Stimulated activated CD4-positive, alpha-beta T cell treated with anti-CD3 and anti-CD28 coated beads, Interleukin-12 subunit alpha, Interleukin-12 subunit beta, amount 100 ng/mL, for 48 hours (primary cell): ENCODE data around the gene CYP17A1.
A peak's percentile ranks its signal among the peaks of the same experiment; 100 is the strongest.

ENCODE experiments used
- DNase-seq, 3 donors: peaks; one replicate each; pipeline ENCODE4 v3.0.0-alpha.2; 2020; ENCODE audit warnings: low read depth in 2 of 3, low spot score in 1 of 3

The CYP17A1 gene

DNA sequence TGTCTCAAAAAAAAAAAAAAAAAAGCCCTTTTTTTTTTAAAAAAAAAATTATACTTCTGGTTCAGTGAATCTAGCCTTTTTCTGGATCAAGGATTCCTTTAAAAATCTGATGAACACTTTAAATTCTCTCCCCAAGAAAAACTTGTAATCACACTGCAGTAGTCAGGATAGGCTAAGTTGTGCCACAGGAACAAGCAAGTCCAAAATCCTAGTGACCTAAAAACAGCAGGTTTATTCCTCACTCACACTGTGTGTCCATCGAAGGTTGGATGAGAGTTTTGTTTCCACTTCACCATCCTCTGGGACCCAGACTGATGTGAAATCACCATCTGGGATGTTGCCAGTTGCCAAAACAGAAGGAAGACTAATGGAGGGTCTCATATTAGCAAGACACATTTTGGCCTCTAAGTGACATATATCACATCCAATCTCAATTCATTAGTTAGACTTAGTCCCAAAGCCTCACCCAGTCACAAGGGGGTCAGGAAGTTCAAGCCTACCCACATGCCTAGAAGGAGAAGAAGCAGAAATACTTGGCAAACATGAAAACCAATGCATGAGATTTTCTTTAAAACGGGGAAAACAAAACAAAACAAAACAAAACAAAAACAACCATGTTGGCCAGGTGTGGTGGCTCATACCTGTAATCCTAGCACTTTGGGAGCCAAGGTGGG, 32.7 kb downstream of the CYP17A1 start:
- no peak for DNase-seq

DNA sequence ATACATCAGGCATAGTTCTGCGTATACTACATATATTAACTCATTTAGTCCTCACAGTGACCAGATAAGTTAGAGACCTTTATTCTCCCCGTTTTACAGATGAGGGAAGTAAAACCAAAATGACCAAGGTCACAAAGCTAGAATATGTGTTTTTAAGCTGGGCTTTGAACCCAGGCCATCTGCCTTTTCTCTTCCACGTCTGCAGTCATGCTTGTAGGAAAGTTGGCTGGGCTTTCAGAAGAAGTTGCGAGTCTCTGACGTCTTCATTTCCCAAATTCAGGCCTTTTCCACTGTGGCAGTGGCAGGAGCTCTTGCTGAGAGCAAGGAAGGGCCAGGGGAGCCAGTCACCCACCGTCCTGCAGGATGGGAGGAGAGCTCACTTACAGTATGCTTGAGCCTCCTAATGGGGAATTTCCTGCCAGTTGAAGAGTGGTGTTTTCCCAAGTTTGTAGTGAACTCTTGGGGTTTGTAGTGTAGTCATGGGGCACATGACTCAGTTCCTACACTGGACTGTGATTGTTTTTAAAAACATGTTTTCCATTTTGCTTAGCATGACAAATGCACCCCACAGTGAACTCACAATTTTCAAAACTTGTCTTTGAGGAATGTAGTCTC, 34.2 kb downstream of the CYP17A1 start:
- DNase-seq: peak; percentile 5 to 20 (median 8)

DNA sequence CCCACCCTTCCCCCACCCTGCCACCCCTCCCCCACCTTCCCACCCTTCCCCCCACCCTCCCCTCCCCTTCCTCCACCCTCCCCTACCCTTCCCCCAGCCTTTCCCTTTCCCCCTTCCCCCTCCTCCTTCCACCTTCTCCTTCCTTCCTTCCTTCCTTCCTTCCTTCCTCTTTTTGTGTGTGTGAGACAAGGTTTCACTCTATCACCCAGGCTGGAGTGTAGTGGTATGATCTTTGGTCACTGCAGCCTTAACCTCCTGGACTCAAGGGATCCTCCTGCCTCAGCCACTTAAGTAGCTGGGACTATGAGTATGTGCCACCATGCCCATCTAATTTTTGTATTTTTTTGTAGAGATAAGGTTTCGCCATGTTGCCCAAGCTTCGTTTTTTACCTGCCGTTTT, 35.2 kb downstream of the CYP17A1 start:
- no peak for DNase-seq

DNA sequence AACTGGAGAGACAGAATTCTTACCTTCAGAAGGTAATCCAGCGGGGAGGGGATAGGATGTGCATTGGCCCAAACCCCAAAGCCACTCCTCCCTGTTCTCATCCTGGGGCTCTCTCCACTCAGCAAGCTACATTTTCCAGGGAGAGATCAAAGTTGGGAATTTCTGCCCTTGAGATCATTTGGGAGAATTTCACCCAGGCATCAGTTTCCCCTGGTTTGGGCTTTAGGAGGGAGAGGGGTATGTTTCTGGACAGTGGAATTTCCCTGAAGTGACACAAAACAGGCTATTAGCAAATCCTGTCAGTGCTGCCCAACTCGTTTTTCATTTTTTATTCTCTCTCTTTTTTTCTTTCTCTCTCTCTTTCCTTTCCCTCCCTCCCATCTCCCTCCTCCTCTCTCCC, 35.7 kb downstream of the CYP17A1 start:
- no peak for DNase-seq

DNA sequence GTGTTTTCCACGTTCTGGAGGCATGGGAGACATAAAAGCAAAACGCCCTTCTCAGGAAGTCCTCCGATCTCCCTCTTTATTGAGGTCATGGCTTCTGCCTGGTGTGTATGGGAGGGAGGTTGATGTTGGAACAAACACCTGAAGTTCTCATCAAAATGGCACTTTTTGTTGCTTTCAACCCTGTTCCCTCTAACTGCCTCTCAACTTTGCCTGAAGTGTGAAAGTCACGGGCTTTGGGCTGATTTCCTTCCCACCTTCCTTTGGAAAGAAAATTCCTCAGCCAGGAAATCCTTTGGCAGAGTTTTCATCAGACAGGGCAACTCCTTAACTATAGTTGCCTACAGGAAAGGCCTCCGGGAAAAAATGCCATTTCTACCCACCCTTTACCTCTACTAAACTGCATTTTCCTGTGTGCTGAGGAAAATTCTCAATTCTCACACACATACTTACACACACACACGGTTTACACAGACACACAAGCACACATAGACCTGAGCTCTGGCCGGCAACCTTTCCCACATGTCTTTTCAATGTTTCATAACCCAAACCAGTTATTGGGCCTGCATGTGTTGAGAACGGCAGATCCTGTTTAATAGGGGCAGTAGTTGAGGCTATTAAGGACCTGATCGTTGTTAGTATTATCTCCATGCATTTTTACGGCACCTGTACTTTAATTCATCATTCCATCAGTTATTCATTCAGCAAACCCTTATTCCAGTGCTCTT, 36.4 kb downstream of the CYP17A1 start:
- no peak for DNase-seq

DNA sequence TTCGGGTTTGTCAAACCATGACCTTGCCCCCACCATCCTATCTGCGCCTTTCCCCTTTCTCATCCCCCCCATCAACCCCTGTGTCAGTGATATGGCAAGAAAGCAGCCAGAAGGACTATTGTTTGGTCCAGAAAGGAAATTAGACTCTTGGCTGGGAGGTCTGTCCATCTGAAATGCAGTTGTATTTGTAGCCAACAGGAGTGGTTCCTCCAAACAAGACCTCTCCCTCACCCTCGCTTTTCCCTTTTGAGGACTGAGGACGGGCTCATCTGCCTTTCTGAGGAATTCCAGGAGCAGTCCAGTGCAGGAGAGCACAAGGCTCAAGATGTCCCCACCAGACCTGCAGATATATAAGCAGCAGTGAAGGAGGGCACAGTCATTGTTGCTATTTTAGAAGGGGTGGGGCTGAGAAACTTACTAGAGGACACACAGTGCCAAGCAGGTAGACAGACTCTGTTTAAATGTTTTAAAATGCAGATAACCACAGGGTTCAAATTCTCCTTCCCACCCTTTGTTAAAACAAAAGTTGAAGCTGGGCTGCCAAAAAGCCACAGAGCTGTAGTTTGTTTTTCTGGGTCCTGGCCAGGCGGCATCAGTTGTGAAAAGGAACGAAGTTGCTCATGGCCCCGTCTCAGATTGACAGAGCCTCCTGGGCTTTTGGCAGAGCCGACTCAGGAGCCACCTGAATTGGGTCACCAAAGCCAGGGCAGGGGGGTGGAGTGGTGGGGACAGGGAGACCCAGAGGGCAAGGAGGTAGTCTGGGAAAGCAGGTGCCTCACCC, 37.3 kb downstream of the CYP17A1 start:
- DNase-seq: no peak

DNA sequence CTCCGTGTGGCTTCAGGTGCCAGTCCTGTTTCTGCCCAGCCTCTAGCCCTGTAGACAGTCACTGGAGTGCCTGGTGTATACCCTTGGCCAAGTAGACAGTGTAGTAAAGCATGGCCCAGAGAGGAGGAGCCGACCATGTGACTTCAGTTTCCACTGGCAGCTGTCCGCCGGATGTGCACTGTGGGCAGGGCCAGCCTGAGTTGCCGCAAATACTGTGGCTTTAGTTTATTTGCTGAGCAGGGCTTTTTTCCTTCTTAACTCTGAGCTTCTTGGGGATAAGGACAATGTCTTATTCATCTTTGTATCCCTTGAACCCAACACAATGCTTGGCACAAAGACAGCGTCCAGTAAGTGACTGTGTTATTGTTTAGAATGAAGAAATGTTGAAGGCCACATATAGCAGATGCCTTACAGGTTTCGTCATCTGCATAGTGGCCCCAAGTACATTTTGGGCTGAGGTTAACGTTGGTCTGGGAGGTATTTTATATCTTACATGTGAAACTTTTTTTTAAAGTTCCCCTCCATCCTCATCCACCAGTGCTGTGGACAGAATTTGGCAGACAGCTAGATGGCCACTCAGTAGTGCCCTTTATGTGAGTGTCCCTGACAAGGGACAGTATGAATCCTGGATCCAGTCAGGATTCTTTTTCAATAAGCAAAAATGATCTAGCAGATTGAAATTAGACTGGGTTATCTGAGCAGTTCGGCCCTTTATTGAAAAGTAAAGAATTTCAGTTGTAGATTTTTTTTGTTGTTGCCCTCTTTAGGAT, 40.6 kb downstream of the CYP17A1 start:
- peak; percentile 32 to 39 (median 35) for DNase-seq

DNA sequence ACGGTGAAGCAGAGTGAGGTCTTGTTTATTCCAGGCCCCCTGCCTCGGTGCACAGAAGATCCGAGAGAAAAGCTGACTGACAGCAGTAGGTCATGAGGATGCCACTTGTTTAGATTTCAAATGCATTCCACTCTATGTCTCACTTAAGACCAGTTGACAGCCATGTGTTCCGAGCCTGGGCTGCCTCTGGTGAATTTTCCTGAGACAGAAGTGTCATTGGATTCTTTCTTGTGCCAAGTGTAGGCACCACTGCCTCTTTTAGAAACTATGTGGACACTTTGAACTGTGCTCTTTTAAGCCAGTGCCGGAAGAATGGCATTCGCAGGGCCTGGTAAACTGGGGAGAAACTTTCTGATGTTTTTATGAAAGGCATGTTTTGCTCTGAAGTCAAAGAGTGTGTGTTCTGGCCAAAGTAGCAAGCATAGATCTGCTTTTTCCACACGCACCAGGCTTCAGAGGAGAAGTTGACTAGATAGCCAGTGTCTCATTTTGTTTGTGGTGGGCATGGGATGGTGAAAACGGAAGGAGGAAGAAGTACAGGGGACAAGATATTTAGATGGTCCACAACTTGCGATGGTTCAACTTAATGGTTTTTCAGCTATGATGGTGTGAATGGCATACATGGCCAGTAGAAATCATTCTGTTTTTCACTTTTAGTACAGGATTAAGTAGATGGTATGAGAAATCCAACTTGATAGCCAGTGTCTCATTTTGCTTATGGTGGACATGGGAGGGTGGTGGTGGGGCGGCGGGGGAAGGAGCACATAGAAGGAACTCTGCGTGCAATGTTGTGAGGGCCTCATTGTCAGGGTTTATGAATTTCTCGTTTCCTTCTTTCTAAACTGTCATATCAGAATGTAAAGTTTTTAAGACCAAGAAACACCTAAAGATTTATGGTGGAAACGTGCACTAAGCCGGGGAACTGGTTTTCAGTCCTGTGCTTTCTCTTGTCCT, 41.5 kb downstream of the CYP17A1 start:
- DNase-seq: no peak

DNA sequence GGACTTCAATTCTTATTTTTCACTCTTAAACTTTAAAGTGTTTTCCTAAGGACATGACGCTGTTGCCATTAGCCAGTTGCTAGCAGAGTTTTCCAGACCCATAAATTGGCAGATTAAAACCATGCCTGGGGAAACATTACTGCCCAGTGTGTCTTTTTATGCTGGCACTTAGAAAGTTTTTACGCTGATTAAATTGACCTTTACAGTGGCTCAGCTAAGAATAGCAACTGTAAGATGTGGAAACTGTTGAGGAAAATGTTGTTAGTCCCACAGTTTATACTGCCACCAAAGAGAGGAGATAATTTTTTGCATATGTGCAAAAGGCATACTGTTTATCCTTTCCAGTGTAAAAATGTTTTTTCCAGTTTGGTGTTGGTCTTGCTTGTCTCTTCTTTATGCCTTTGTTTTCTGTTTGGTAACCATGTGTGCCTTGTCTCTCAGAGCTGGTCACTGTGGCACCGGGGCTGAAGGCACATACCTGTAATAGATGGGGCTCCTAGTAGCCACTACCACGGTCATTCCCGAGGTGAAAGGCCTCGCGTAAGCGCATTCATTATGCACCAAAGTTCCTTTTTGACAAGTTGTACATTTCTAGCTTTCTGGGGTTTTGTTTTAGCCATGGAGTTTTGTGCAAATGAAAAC, 45.3 kb downstream of the CYP17A1 start:
- no peak for DNase-seq

DNA sequence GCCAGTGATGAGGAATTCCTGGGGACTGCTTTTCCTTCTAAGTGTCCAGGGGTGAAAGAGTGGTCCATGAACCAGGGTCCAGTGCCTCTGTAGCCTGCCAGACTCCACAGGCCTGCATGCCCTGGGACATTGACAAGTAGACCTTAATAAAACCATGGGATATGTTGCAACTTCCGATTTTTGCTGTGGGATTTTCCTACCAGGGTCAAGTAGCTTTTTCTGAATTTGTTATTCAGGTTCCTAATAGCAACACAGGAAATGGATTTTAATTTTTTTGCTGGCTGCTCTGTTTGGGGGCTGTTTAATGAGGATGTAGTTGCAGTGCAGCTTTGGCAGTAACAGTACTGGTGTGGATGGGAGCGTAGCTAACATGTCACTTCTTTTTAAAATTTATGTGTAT, 51.4 kb downstream of the CYP17A1 start:
- DNase-seq: no peak

DNA sequence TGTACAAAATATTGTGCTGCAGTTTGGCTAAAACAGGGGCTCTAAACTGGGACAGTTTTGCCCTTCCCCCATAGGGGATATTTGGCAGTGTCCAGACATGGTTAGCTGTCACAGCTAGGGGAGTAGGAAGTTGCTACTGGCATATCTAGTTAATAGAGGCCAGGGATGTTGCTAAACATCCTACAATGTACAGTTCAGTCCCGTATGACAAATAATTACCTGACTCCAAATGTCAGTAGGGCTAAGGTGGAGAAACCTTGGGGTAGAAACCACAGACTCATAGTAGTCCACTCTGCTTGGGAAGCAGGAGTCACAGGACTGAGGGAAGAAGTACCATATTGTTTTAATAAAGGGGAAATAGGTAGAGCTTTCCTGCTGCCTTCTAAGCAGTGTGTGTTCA, 53.6 kb downstream of the CYP17A1 start:
- DNase-seq: no peak

DNA sequence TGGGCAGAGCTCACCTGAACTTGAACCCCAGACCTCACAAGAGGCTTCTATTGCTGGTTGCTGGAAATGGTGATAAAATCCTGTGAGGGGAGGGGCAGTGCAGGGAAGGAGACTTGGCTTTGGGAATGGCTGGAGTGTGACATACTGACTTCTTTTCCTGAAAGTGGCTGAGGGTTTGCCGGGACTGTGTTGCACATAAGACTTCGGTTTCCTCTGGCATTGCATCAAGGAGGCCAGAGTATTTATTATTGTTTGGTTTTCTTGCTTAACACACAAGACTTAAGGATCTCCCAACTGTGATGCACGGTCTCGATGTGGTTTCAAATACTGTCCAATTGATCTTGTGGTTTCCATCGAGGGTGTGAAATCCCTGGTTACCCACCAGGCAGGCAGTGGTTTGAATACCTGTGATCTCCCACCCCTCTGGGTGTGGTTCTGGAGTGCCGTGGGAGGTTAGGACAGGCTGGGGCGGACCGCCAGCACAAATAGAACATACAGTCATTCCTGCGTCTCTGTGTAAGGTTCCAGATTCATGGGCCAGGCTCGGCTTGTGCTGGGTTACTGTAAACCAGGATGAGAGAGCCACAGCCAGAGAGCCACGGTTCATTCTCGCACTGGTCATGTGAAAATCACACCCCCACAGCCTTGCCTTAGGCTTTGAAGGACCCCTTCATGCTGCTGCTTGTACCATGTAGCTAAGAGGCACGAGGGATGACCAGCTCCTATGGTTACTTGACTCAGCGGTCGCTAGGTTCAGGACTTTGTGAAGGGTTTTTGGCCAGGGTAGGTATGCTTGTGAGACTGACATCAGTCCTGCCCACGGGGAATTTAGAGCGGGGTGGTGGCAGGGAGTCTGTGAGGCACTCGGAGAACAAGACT, 54.3 kb downstream of the CYP17A1 start:
- DNase-seq: no peak

DNA sequence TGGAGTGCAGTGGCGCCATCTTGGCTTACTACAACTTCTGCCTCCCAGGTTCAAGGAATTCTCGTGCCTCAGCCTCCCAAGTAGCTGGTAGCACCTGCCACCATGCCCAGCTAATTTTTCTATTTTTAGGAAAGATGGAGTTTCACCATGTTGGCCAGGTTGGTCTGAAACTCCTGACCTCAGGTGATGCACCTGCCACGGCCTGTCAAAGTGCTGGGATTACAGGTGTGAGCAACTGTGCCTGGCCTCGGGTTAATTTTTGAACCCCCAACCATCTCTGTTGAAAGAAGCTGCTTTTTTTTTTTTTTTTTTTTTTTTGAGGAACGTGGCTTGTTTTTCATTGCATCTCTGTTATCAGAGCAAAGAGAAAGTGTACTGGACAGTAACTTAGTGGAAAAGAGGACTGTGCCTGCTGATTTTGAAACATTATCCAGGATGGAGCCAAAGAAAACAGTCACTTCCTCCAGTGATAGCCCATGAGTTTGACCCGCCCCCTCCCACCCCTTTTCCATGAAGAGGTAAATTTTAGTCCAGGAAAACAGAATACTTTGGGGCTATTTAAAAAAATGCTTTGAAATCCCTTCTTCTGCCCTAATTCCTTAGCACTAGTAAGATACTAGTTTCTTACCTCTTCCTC, 55.2 kb downstream of the CYP17A1 start:
- DNase-seq: no peak

DNA sequence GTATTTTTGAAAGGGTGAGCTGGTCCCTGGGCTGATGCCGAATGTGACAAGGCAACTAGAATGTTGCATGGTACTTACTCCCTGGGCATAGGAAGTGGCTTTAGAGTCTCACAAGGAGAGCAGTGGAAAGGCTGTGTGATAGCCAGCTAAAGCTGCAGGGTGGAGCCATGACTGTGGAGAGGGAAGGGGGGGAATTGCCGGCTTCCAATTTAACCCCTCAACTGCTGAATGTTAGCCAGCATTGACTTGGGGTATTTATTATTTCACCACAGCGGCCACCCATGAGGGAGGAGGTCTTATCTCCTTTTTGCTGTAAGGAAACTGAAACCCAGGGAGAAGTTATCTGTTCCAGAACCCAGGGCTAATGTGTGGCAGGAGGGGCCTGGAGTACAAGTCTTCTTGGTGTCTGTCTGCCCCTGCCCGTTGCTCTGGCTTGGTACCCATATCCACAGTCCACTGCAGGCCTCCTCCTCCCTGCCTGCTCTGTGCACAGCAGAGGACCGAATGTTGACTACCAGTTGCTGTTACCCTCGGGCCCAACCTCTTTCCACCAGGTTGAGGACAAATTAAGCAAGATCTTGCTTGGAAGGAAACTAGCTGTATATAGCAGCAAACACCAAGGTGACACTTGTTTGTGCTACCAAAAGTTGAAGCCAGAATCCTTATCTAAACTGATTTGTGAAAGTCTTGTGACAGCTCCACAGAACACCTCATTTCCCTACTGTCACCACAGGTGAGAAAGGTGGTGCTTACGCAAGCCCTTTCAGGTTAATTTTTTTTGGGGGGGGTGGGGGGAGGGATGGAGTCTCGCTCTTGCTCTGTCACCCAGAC, 55.9 kb downstream of the CYP17A1 start:
- DNase-seq: no peak
